Measurements from ENCODE around the gene SLC35B1. TPM values are rescaled to one million over a fixed set of nuclear protein-coding genes. Genes with fewer than 3 reads are reported as not detected.
"Not testable (repeated sequence)": the region's sequence is repeated elsewhere in the genome, so short reads cannot be mapped to it uniquely, and the experiment has no call there.

The SLC35B1 gene
- total RNA-seq, 1 donor from 2014 or later = 34.9 TPM

GRCh38 chr17:49734515-49735490 is 27.0 kb upstream of the SLC35B1 start:
- DNase-seq (ENCODE audit: low read depth) = no peak

- no peak for DNase-seq (ENCODE audit: low read depth)
These were observed 23.7 kb upstream of the SLC35B1 start for GRCh38 chr17:49731435-49731831.

DNA sequence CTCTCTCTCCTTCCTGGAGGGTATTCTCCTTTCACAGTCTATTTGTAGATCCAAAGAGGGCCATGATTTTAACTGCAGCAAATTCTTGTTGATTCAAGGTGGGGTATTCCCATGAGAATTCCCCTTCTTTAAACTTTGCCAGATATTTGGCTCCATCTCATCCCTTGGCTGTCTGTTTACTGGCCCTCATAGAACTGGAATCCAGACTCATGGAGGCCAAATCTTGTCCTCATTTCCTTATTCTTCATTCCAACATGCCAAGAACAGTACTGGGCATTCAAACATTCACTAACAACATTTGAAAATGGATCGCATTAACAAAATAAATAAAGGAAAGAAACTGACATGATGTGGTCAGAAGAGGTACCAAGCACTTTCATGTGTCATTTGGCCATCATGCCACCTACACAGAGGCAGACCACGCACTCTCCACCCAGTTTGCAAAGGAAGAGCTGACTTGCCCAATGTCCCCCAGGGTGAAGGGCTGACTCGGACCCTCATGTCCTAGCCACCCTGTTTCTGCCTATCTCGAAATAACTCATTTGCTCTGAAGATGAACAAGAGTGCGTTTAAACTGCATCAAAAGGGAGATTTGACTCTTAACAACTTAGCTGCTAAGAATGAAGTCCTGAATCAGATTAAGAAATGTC is 23.1 kb upstream of the SLC35B1 start:
- no peak for DNase-seq (ENCODE audit: low read depth)

- DNase-seq (ENCODE audit: low read depth) = peak; percentile 75
These were observed 22.5 kb upstream of the SLC35B1 start for GRCh38 chr17:49730078-49730784.

GRCh38 chr17:49729069-49729468 is 21.3 kb upstream of the SLC35B1 start:
- DNase-seq (ENCODE audit: low read depth) = no peak

- DNase-seq (ENCODE audit: low read depth) = no peak
These were observed 20.7 kb upstream of the SLC35B1 start for GRCh38 chr17:49728425-49728824.

GRCh38 chr17:49727380-49727779 is 19.6 kb upstream of the SLC35B1 start:
- DNase-seq (ENCODE audit: low read depth) = no peak

- DNase-seq (ENCODE audit: low read depth) = no peak
These were observed 17.8 kb upstream of the SLC35B1 start for GRCh38 chr17:49725452-49726130.

- DNase-seq (ENCODE audit: low read depth) = not testable (repeated sequence)
These were observed 16.8 kb upstream of the SLC35B1 start for GRCh38 chr17:49724552-49724951.

DNA sequence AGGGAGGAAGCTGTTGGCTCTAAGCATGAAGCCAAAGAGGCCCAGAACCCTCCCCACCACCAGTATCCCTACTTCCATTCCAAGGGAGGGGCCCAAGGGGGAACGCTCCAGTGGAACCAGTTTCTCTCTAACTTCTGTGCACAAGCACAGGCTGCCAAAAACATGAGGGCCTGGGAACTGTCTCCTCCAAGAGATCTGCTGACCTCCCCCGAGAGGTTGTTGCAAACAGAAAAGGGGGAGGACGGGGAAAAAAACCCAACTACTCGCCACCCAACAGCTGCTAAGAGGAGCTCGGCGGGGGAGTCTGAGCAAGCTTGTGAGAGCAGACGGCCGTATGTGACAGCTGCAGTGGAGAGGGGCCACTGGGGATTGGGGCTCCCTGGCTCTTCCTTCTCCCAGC is 15.7 kb upstream of the SLC35B1 start:
- no peak for DNase-seq (ENCODE audit: low read depth)

- no peak for DNase-seq (ENCODE audit: low read depth)
These were observed 14.3 kb upstream of the SLC35B1 start for GRCh38 chr17:49722066-49722465.

DNA sequence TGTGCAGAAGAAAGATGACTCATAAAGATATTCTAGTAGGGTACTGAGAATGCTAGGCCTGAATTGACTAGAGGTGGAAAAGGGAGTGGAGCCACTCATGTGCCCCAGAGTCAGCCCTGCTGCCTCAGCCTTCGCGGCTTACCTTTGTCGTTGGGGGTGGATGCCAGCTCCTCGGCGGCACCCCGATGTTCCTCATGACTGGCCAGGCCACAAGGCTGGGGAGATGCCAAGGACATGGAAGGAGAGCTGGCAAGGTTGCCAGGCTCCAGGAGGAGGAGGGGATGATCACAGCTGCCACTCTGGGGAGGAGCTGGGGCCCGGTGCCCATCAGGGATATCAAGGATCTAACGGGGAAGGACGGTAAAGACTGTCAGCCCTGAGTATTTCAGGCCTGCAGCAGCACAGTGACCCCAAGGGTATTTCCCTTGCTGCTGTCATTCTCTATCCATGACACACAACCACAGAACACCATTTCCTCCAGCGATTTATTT is 9.7 kb upstream of the SLC35B1 start:
- no peak for DNase-seq (ENCODE audit: low read depth)

GRCh38 chr17:49716668-49717364 is 9.1 kb upstream of the SLC35B1 start:
- DNase-seq (ENCODE audit: low read depth) = no peak

DNA sequence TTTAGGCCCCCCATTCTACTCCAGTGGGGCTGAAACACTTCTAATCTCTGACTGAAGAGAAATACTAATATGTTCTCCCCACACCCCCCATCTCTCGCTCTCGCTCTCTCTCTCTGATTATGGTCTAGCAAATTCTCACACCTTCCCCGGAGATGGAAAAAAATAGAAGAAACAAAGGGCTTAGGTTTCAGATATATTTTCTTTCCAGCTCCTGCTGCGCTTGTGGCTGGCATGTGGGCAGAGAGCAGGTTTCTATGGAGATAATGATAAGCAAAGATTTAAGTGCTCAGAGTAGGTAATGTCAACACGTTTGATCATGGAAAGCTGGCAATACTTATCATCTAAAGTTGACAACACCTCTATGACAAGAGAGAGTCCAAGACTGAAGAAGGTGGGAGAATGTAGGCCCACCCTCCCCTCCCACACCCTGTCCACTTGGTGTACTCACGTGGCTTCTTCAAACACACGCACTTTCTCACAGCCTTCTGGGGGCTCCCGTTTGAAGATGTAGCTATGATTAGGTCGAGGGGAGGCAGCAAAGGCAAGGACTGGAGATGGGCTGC is 8.0 kb upstream of the SLC35B1 start:
- no peak for DNase-seq (ENCODE audit: low read depth)

GRCh38 chr17:49715216-49715615 is 7.5 kb upstream of the SLC35B1 start:
- no peak for DNase-seq (ENCODE audit: low read depth)

DNA sequence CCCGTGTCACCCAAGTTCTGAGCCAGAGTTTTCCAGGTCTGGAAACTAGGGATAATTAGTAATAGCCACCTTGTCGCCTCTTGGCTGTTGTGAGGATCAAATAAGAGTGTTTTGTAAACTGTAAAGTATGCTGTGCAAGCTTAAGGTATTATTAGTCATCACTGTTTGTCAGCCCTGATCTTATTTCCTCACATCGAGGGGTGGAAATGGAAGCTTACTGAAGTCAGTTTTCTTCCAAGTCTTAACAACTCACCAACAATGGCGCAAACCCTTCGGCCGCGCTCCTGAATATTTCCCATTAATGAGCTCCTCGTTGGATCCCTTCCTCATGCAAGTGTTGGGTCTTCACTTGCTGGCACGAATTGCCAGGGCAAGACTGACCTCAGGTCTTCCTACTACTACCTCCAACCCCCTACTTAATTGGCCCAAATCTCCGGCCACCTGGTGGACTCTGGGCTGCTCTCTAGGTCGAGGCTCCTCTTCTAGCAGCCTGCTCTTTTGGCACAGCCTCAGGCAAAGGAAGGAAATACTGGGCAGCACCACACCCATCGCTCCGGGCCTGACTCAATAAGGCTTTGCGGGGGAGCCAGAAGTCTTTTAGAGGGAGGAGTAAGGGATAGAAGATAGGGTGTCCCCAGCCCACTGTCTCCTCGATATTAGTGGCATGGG is 885 bp upstream of the SLC35B1 start:
- no peak for DNase-seq (ENCODE audit: low read depth)

DNA sequence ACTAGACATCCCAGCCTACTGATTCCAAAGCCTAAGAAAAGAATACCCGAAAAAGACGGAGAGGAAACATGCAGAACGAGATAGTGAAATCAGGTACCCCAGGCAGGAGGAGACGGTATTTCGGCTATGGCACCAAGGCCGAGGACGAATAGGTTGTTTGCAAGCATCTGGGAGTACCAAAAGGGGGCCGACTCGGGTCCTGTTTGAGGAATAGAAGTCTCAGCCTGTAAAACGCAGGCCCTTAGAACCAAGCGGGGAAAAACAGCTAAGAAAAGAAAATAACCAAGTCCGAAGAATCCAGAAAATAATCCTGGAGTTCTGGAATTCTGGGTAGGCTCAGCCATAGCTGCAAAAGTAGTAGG is 537 bp downstream of the SLC35B1 start:
- DNase-seq (ENCODE audit: low read depth) = no peak

DNA sequence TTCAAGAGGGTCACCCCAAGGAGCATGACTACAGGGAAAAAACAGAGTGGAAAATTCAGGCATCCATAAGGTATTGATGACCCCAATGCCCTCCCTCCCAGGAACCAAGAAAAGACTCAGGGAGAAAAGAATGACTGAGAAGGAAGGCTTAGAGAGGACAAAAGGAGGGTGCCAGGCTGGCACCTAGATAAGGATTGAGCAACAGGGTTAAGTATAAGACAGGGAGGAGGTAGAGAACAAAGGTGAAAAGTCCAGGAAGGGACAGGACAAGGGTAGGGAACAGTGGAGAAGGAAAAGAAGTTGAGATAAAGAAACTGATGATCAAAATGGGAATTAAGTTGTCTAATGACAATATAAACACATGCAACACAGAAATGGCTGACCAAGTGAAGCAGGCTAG is 2.5 kb downstream of the SLC35B1 start:
- DNase-seq (ENCODE audit: low read depth) = no peak

- DNase-seq (ENCODE audit: low read depth) = peak; percentile 65
These were observed 4.0 kb downstream of the SLC35B1 start for GRCh38 chr17:49703557-49704277.

- DNase-seq (ENCODE audit: low read depth) = no peak
These were observed 6.8 kb downstream of the SLC35B1 start for GRCh38 chr17:49700960-49701359.

All from renal cortical epithelial cell (primary cell).